ENCODE results near the gene SYNE4.
A peak's percentile ranks its signal among the peaks of the same experiment; 100 is the strongest.
"Not testable (repeated sequence)": the region's sequence is repeated elsewhere in the genome, so short reads cannot be mapped to it uniquely, and the experiment has no call there.

The SYNE4 gene

GRCh38 chr19:35993923-35994598 lies 14.6 kb downstream of the SYNE4 start:
- DNase-seq = peak in 35 of 42 donors; percentile 16 to 77 (median 40)
- intact Hi-C loops (cut with DNase I) = loop anchor here (10.0 kb wide), 1 partner anchor 61 kb away; the partner anchor contains the start of genes THAP8 and WDR62

- intact Hi-C loops (cut with DNase I) = loop anchor here (10.0 kb wide), 1 partner anchor 62 kb away; the partner anchor contains the start of genes THAP8 and WDR62
- DNase-seq = no peak
Measured at GRCh38 chr19:35992907-35993765, 15.5 kb downstream of the SYNE4 start.

- DNase-seq = no peak
- intact Hi-C loops (cut with DNase I) = loop anchor here (10.0 kb wide), 1 partner anchor 63 kb away; the partner anchor contains the start of genes THAP8 and WDR62
Measured at GRCh38 chr19:35991731-35992450, 16.7 kb downstream of the SYNE4 start.

GRCh38 chr19:35990771-35991730 lies 17.6 kb downstream of the SYNE4 start:
- no peak for DNase-seq
- intact Hi-C loops (cut with DNase I) = loop anchor here (10.0 kb wide), 1 partner anchor 64 kb away; the partner anchor contains the start of genes THAP8 and WDR62

GRCh38 chr19:35990156-35990555 lies 18.5 kb downstream of the SYNE4 start:
- intact Hi-C loops (cut with DNase I) = loop anchor here (10.0 kb wide), 1 partner anchor 65 kb away; the partner anchor contains the start of genes THAP8 and WDR62
- no peak for DNase-seq

GRCh38 chr19:35988824-35989223 lies 19.8 kb downstream of the SYNE4 start:
- DNase-seq = no peak
- intact Hi-C loops (cut with DNase I) = no loop called here

- intact Hi-C loops (cut with DNase I) = no loop called here
- DNase-seq = no peak
Measured at GRCh38 chr19:35987571-35987896, 21.1 kb downstream of the SYNE4 start.

- peak; percentile 26 to 77 (median 55) for DNase-seq
- intact Hi-C loops (cut with DNase I) = no loop called here
Measured at GRCh38 chr19:35986664-35987570, 21.7 kb downstream of the SYNE4 start.

GRCh38 chr19:35986111-35986510 lies 22.5 kb downstream of the SYNE4 start:
- intact Hi-C loops (cut with DNase I) = no loop called here
- DNase-seq = no peak

GRCh38 chr19:35983177-35983576 lies 25.4 kb downstream of the SYNE4 start:
- DNase-seq = no peak
- intact Hi-C loops (cut with DNase I) = no loop called here

- not testable (repeated sequence) for DNase-seq
Measured at GRCh38 chr19:35980997-35981396, 27.6 kb downstream of the SYNE4 start.

GRCh38 chr19:35978832-35979365 lies 29.7 kb downstream of the SYNE4 start:
- intact Hi-C loops (cut with DNase I) = no loop called here
- DNase-seq = peak in 37 of 42 donors; percentile 12 to 77 (median 48)

More at GRCh38 chr19:35980997-35981396, 27.6 kb downstream of the SYNE4 start:
- intact Hi-C loops (cut with DNase I) = not testable (repeated sequence)

GRCh38 chr19:35978271-35978670 lies 30.3 kb downstream of the SYNE4 start:
- intact Hi-C loops (cut with DNase I) = no loop called here
- DNase-seq = no peak

GRCh38 chr19:35977446-35978222 lies 31.0 kb downstream of the SYNE4 start:
- intact Hi-C loops (cut with DNase I) = no loop called here
- no peak for DNase-seq

GRCh38 chr19:35975608-35976214 lies 32.9 kb downstream of the SYNE4 start:
- intact Hi-C loops (cut with DNase I) = no loop called here

GRCh38 chr19:35973487-35973886 lies 35.1 kb downstream of the SYNE4 start:
- no peak for DNase-seq
- intact Hi-C loops (cut with DNase I) = no loop called here

More at GRCh38 chr19:35975608-35976214, 32.9 kb downstream of the SYNE4 start:
- no peak for DNase-seq

All from head of caudate nucleus (tissue), 42 donors.